Mucosa of descending colon (tissue), 3 donors: ENCODE measurements around the gene VIT. TPM values are rescaled to one million over a fixed set of nuclear protein-coding genes. Genes with fewer than 3 reads are reported as not detected.

Experiments used
- ATAC-seq: fragments of 200-7000 bp; cut with Tn5 transposase; one replicate; pipeline ENCODE4 v1.9.1; 2020; ENCODE audit warnings: mild to moderate bottlenecking, moderate library complexity
- DNase-seq, 3 donors: peaks; one replicate each; pipeline ENCODE4 v3.0.0-alpha.2; 2020
- H3K36me3 ChIP-seq: fragments of 200-600 bp; one replicate; pipeline ENCODE4 v1.8.0; 2021; ENCODE audit warnings: low read depth, mild to moderate bottlenecking
- H3K4me1 ChIP-seq: fragments of 200-600 bp; one replicate; pipeline ENCODE4 v1.8.0; 2021; ENCODE audit warnings: low read depth, mild to moderate bottlenecking
- H3K4me3 ChIP-seq: fragments of 200-600 bp; one replicate; pipeline ENCODE4 v1.8.0; 2021; ENCODE audit warnings: mild to moderate bottlenecking
- H3K9me3 ChIP-seq: fragments of 200-600 bp; one replicate; pipeline ENCODE4 v1.8.0; 2021; ENCODE audit warnings: mild to moderate bottlenecking
- intact Hi-C, 2 donors: fragments of 100-400 bp; cut with DNase I in 1 of 2; cut with micrococcal nuclease in 1 of 2; formaldehyde crosslinking; loops; one replicate each; pipeline versions ENCODE4 v1.11.0 to v1.11.1; 2022; cut with DNase I, micrococcal nuclease
- total RNA-seq, 3 donors: library from RNA; stranded (reverse); fragmentation: NEBNext Ultra II Directional in 2 of 3; extraction: Animal tissue kit (Norgen Biotek cat#: 25700) in 2 of 3; gene quantifications; one replicate each; pipeline versions ENCODE4 v1.2.1 to v1.2.4, GENCODE V29; 2021 to 2023
- TF ChIP-seq, protein P1 (sequence below): fragments of 200-600 bp; IDR thresholded peaks from one replicate; pipeline ENCODE4 v1.8.0; 2022; ENCODE audit warnings: antibody characterized with exemption, mild to moderate bottlenecking
- donor health status: DM: no; HTN: no; CAD: no; lungs with moderate emphysema.
- donor health status: DM: no; HTN: no; CAD: no.
- donor health status: DM: no; HTN: yes; CAD: no.

VIT gene
- total RNA-seq, 3 donors from 2014 or later, result 1.3 to 3.5 TPM; not detected in 1

GRCh38 chr2:36807223-36807886 is 110.8 kb downstream of the VIT start:
- intact Hi-C loops, result no loop called here
- Histone ChIP-seq H3K4me1 (peaks cover 4% of the 10 kb centered on the region), H3K9me3 (no peaks in the 10 kb centered on the region), H3K36me3 (no peaks in the 10 kb centered on the region), H3K4me3 (no peak overlapping the region)
- DNase-seq (peak in 2 of 3 donors; percentile 52 to 65), ATAC-seq (peak; percentile 89)
- TF ChIP-seq, protein P1, sequence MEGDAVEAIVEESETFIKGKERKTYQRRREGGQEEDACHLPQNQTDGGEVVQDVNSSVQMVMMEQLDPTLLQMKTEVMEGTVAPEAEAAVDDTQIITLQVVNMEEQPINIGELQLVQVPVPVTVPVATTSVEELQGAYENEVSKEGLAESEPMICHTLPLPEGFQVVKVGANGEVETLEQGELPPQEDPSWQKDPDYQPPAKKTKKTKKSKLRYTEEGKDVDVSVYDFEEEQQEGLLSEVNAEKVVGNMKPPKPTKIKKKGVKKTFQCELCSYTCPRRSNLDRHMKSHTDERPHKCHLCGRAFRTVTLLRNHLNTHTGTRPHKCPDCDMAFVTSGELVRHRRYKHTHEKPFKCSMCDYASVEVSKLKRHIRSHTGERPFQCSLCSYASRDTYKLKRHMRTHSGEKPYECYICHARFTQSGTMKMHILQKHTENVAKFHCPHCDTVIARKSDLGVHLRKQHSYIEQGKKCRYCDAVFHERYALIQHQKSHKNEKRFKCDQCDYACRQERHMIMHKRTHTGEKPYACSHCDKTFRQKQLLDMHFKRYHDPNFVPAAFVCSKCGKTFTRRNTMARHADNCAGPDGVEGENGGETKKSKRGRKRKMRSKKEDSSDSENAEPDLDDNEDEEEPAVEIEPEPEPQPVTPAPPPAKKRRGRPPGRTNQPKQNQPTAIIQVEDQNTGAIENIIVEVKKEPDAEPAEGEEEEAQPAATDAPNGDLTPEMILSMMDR, result no peak

GRCh38 chr2:36808386-36809068 is 112.0 kb downstream of the VIT start:
- ATAC-seq, result no peak
- Histone ChIP-seq H3K36me3 (no peaks in the 10 kb centered on the region), H3K4me3 (no peak overlapping the region), H3K9me3 (no peaks in the 10 kb centered on the region), H3K4me1 (peaks cover 4% of the 10 kb centered on the region)
- intact Hi-C loops, result no loop called here
- DNase-seq, result no peak
- TF ChIP-seq, protein P1, result no peak

- peaks cover 4% of the 10 kb centered on the region for H3K4me1 ChIP-seq
- no peak for ATAC-seq
- TF ChIP-seq, protein P1, result no peak
- no peaks in the 10 kb centered on the region for H3K9me3 ChIP-seq
- H3K4me3 ChIP-seq, result no peak overlapping the region
- DNase-seq, result no peak
- no peaks in the 10 kb centered on the region for H3K36me3 ChIP-seq
- intact Hi-C loops, result no loop called here
Observed at GRCh38 chr2:36809069-36809445, 112.5 kb downstream of the VIT start.

GRCh38 chr2:36811071-36811470 is 114.6 kb downstream of the VIT start:
- TF ChIP-seq, protein P1, result no peak
- intact Hi-C loops, result no loop called here
- Histone ChIP-seq H3K4me3 (no peak overlapping the region), H3K4me1 (peaks cover 4% of the 10 kb centered on the region), H3K9me3 (no peaks in the 10 kb centered on the region), H3K36me3 (no peaks in the 10 kb centered on the region)
- no peak for DNase-seq
- no peak for ATAC-seq

GRCh38 chr2:36812196-36812595 is 115.7 kb downstream of the VIT start:
- TF ChIP-seq, protein P1, result no peak
- intact Hi-C loops, result no loop called here
- DNase-seq (no peak), ATAC-seq (no peak)
- Histone ChIP-seq H3K36me3 (no peaks in the 10 kb centered on the region), H3K4me1 (peaks cover 4% of the 10 kb centered on the region), H3K9me3 (no peaks in the 10 kb centered on the region), H3K4me3 (no peak overlapping the region)
